ENCODE measurements around the gene POLDIP3. TPM values are rescaled to one million over a fixed set of nuclear protein-coding genes. Genes with fewer than 3 reads are reported as not detected.

The POLDIP3 gene
- total RNA-seq, 2 donors from 2014 or later, result 20.2 to 29.5 TPM

GRCh38 chr22:42646569-42647525 lies 32.2 kb upstream of the POLDIP3 start:
- Histone ChIP-seq H3K4me1 (peaks cover 0 to 73% of the 10 kb centered on the region in 2 donors), H3K9me3 (no peaks in the 10 kb centered on the region), H3K36me3 (no peaks in the 10 kb centered on the region), H3K4me3 (peak overlapping the region; percentile 38), H3K27me3 (no peaks in the 10 kb centered on the region), H3K27ac (peak overlapping the region; percentile 96 to 99)
- no peak for TF ChIP-seq CTCF (IDR thresholded peaks at IDR 0.05)
- peak; percentile 65 for DNase-seq (ENCODE audit: low spot score)

- H3K9me3 ChIP-seq, result no peaks in the 10 kb centered on the region
- no peaks in the 10 kb centered on the region for H3K27me3 ChIP-seq
- peak overlapping the region; percentile 96 to 99 for H3K27ac ChIP-seq
- H3K4me1 ChIP-seq, result peaks cover 0 to 79% of the 10 kb centered on the region in 2 donors
- peak overlapping the region; percentile 38 for H3K4me3 ChIP-seq
- TF ChIP-seq CTCF (IDR thresholded peaks at IDR 0.05), result no peak
- H3K36me3 ChIP-seq, result no peaks in the 10 kb centered on the region
- no peak for DNase-seq (ENCODE audit: low spot score)
Measured at GRCh38 chr22:42645938-42646568, 31.4 kb upstream of the POLDIP3 start.

GRCh38 chr22:42645341-42645937 lies 30.8 kb upstream of the POLDIP3 start:
- Histone ChIP-seq H3K9me3 (no peaks in the 10 kb centered on the region), H3K4me1 (peaks cover 0 to 79% of the 10 kb centered on the region in 2 donors), H3K27me3 (no peaks in the 10 kb centered on the region), H3K4me3 (peak overlapping the region; percentile 38), H3K27ac (peak overlapping the region; percentile 96 to 99), H3K36me3 (no peaks in the 10 kb centered on the region)
- TF ChIP-seq CTCF (IDR thresholded peaks at IDR 0.05), result no peak
- peak; percentile 65 for DNase-seq (ENCODE audit: low spot score)

GRCh38 chr22:42644422-42645340 lies 30.0 kb upstream of the POLDIP3 start:
- Histone ChIP-seq H3K4me1 (peaks cover 0 to 83% of the 10 kb centered on the region in 2 donors), H3K27ac (peak overlapping the region; percentile 96 to 99), H3K36me3 (no peaks in the 10 kb centered on the region), H3K9me3 (no peaks in the 10 kb centered on the region), H3K4me3 (peak overlapping the region; percentile 38), H3K27me3 (no peaks in the 10 kb centered on the region)
- TF ChIP-seq CTCF (IDR thresholded peaks at IDR 0.05), result no peak
- DNase-seq (ENCODE audit: low spot score), result peak; percentile 75

Measured in right atrium auricular region (tissue), 2 donors.